Tibial nerve (tissue), 3 donors: ENCODE measurements around the gene INTS7.

ENCODE experiments used
- POLR2A ChIP-seq, 2 donors: fragments of 450-650 bp; IDR thresholded peaks; one replicate each; pipeline ENCODE4 v1.6.1; 2017; ENCODE audit warnings: antibody characterized with exemption in 2 of 2, mild to moderate bottlenecking in 2 of 2, moderate library complexity in 2 of 2
- TF ChIP-seq, protein P1 (sequence below), 5 experiments: fragments of 200-600 bp in 3 of 5; fragments of 450-650 bp in 2 of 5; sonication (generic) in 3 of 5; IDR thresholded peaks; one replicate each; pipeline ENCODE4 v1.5.1; 2016 to 2019; ENCODE audit warnings: antibody characterized with exemption in 5 of 5, mild to moderate bottlenecking in 3 of 5, moderate library complexity in 2 of 5

DNA sequence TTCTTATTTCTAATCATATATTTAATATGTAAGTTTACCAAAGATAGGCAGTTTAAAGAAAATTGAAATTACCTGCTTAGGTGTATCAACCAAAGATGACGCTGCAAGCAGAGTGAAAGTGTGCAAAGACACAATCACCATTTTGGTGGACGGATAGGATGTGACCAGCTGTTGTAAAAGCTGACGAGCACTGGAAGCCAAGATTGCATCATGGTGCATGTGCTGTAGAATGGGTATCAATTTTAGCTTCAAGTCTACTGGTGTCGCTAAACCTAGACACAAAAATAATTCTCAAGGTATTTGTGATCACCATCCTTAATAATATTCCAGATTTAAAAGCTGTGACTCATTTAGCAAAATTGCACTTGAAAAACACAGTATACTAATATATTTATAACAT lies 28.2 kb downstream of the INTS7 start:
- TF ChIP-seq, protein P1, sequence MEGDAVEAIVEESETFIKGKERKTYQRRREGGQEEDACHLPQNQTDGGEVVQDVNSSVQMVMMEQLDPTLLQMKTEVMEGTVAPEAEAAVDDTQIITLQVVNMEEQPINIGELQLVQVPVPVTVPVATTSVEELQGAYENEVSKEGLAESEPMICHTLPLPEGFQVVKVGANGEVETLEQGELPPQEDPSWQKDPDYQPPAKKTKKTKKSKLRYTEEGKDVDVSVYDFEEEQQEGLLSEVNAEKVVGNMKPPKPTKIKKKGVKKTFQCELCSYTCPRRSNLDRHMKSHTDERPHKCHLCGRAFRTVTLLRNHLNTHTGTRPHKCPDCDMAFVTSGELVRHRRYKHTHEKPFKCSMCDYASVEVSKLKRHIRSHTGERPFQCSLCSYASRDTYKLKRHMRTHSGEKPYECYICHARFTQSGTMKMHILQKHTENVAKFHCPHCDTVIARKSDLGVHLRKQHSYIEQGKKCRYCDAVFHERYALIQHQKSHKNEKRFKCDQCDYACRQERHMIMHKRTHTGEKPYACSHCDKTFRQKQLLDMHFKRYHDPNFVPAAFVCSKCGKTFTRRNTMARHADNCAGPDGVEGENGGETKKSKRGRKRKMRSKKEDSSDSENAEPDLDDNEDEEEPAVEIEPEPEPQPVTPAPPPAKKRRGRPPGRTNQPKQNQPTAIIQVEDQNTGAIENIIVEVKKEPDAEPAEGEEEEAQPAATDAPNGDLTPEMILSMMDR (IDR thresholded peaks at IDR 0.05), result no peak
- TF ChIP-seq POLR2A (IDR thresholded peaks at IDR 0.05), result no peak
